Activated CD8-positive, alpha-beta T cell treated with anti-CD3 and anti-CD28 coated beads for 36 hours (primary cell): ENCODE results near the gene NPDC1. TPM values are rescaled to one million over a fixed set of nuclear protein-coding genes. Genes with fewer than 3 reads are reported as not detected.

ENCODE experiments used
- ATAC-seq: fragments of 200-7000 bp; cut with Tn5 transposase; one replicate; pipeline ENCODE4 v1.10.0; 2021; ENCODE audit warnings: mild to moderate bottlenecking, moderate library complexity
- CTCF ChIA-PET: fragments of 350-600 bp; sonication (Branson Sonifier 250); formaldehyde crosslinking; loops from one replicate; lab custom pipeline; 2021; ENCODE audit warnings: antibody characterized with exemption; lab: Charles Lee
- POLR2A ChIA-PET: fragments of 350-600 bp; sonication (Branson Sonifier 250); formaldehyde crosslinking; loops from one replicate; lab custom pipeline; 2021; ENCODE audit warnings: antibody characterized with exemption; lab: Charles Lee
- DNase-seq: peaks from one replicate; pipeline ENCODE4 v3.0.0-alpha.2; 2020
- H3K27ac Mint-ChIP-seq: one replicate; pipeline ENCODE4 v1.8.0; 2021; ENCODE audit warnings: mild to moderate bottlenecking, mixed read lengths
- H3K27me3 Mint-ChIP-seq: one replicate; pipeline ENCODE4 v1.8.0; 2021; ENCODE audit warnings: mixed read lengths
- H3K36me3 Mint-ChIP-seq: one replicate; pipeline ENCODE4 v1.8.0; 2021; ENCODE audit warnings: low read depth, mixed read lengths
- H3K4me1 Mint-ChIP-seq: one replicate; pipeline ENCODE4 v1.8.0; 2021; ENCODE audit warnings: low read depth, mixed read lengths
- H3K4me3 Mint-ChIP-seq: one replicate; pipeline ENCODE4 v1.8.0; 2021; ENCODE audit warnings: mild to moderate bottlenecking, moderate library complexity, mixed read lengths
- H3K9me3 Mint-ChIP-seq: one replicate; pipeline ENCODE4 v1.8.0; 2021; ENCODE audit warnings: mixed read lengths
- CTCF ChIP-seq: fragments of 200-600 bp; IDR thresholded peaks from one replicate; pipeline ENCODE4 v1.8.0; 2022; ENCODE audit warnings: antibody characterized with exemption, mild to moderate bottlenecking
- intact Hi-C: fragments of 100-400 bp; cut with micrococcal nuclease; formaldehyde crosslinking; loops from one replicate; pipeline ENCODE4 v1.10.0; 2022
- total RNA-seq, 2 experiments: library from RNA; stranded (reverse); gene quantifications; one replicate each; pipeline ENCODE4 v1.2.3, GENCODE V29; 2021

The NPDC1 gene
- total RNA-seq, 2 experiments from 2014 or later = 18.2 to 21.2 TPM

- Mint-ChIP-seq H3K4me1 (peaks cover 47% of the 10 kb centered on the region), H3K9me3 (no peaks in the 10 kb centered on the region), H3K36me3 (no peaks in the 10 kb centered on the region), H3K4me3 (no peak overlapping the region), H3K27me3 (no peaks in the 10 kb centered on the region), H3K27ac (no peak overlapping the region)
- ChIA-PET CTCF (interaction anchor here (1.1 to 8.3 kb wide), 2 partner anchors 14 to 34 kb away, joined by 5 to 109 read pairs; partner anchors contain the start of gene SAPCD2), POLR2A (no interaction called here)
- ATAC-seq = no peak
- TF ChIP-seq CTCF = no peak
- DNase-seq = no peak
- intact Hi-C loops = no loop called here
These were observed 13.1 kb downstream of the NPDC1 start for GRCh38 chr9:137032858-137033257.

GRCh38 chr9:137031904-137032640 lies 13.9 kb downstream of the NPDC1 start, which contains the start of gene FUT7:
FUT7 (minus strand) TSS chr9:137032088; CDS start chr9:137031991, 97 bp downstream.
- intact Hi-C loops = no loop called here
- ChIA-PET POLR2A (interaction anchor here (1.0 kb wide), 1 partner anchor 12 kb away, joined by 3 read pairs; no protein-coding TSS in a partner anchor), CTCF (interaction anchor here (0.7 to 8.3 kb wide), 6 partner anchors 15 to 87 kb away, joined by 3 to 109 read pairs (median 6); partner anchors contain the start of genes C8G and SAPCD2)
- H3K27me3 Mint-ChIP-seq = no peaks in the 10 kb centered on the region
- ATAC-seq = no peak
- peak within 1 kb of the TSS; percentile 42 for H3K27ac Mint-ChIP-seq
- no peak for TF ChIP-seq CTCF
- no peaks in the 10 kb centered on the region for H3K9me3 Mint-ChIP-seq
- peaks cover 50% of the 10 kb centered on the region for H3K4me1 Mint-ChIP-seq
- no peak within 1 kb of the TSS for H3K4me3 Mint-ChIP-seq
- no peaks in the 10 kb centered on the region for H3K36me3 Mint-ChIP-seq
- peak; percentile 52 for DNase-seq

GRCh38 chr9:137030538-137031527 lies 15.1 kb downstream of the NPDC1 start:
- H3K36me3 Mint-ChIP-seq = no peaks in the 10 kb centered on the region
- no peaks in the 10 kb centered on the region for H3K27me3 Mint-ChIP-seq
- ChIA-PET CTCF (interaction anchor here (1.3 to 8.3 kb wide), 13 partner anchors 8 to 242 kb away, joined by 3 to 109 read pairs (median 8); partner anchors contain the start of genes NPDC1, PAXX and SAPCD2), POLR2A (interaction anchor here (0.7 to 1.9 kb wide), 3 partner anchors 16 to 89 kb away, joined by 3 to 7 read pairs (median 6); partner anchors contain the start of gene NPDC1)
- no peak overlapping the region for H3K4me3 Mint-ChIP-seq
- intact Hi-C loops = no loop called here
- DNase-seq (peak; percentile 76), ATAC-seq (no peak)
- H3K9me3 Mint-ChIP-seq = no peaks in the 10 kb centered on the region
- peak overlapping the region; percentile 55 for H3K27ac Mint-ChIP-seq
- TF ChIP-seq CTCF = no peak
- peaks cover 54% of the 10 kb centered on the region for H3K4me1 Mint-ChIP-seq

- ATAC-seq (no peak), DNase-seq (no peak)
- CTCF ChIA-PET = interaction anchor here (0.6 to 8.3 kb wide), 42 partner anchors 9 to 246 kb away, joined by 3 to 109 read pairs (median 6); partner anchors contain the start of genes AJM1, C8G, CLIC3 and FBXW5
- H3K9me3 Mint-ChIP-seq = no peaks in the 10 kb centered on the region
- intact Hi-C loops = no loop called here
- POLR2A ChIA-PET = interaction anchor here (0.7 to 1.9 kb wide), 3 partner anchors 17 to 90 kb away, joined by 3 to 7 read pairs (median 6); partner anchors contain the start of gene NPDC1
- no peak for TF ChIP-seq CTCF
- H3K27me3 Mint-ChIP-seq = no peaks in the 10 kb centered on the region
- H3K36me3 Mint-ChIP-seq = no peaks in the 10 kb centered on the region
- no peak overlapping the region for H3K4me3 Mint-ChIP-seq
- peaks cover 53% of the 10 kb centered on the region for H3K4me1 Mint-ChIP-seq
- peak overlapping the region; percentile 32 for H3K27ac Mint-ChIP-seq
These were observed 16.0 kb downstream of the NPDC1 start for GRCh38 chr9:137030006-137030405.
